ENCODE results near the gene RARRES1. TPM values are rescaled to one million over a fixed set of nuclear protein-coding genes. Genes with fewer than 3 reads are reported as not detected.

The RARRES1 gene
- polyA plus RNA-seq, 4 donors, result 7.2 to 33.0 (median 12.8) TPM

- DNase-seq (ENCODE audit: low read depth in 4 of 4, low spot score in 2 of 4), result no peak
These were observed 34.1 kb upstream of the RARRES1 start for GRCh38 chr3:158766364-158766763.

- DNase-seq (ENCODE audit: low read depth in 4 of 4, low spot score in 2 of 4), result no peak
These were observed 33.4 kb upstream of the RARRES1 start for GRCh38 chr3:158765518-158766205.

- DNase-seq (ENCODE audit: low read depth in 4 of 4, low spot score in 2 of 4), result no peak
These were observed 31.2 kb upstream of the RARRES1 start for GRCh38 chr3:158763421-158763820.

GRCh38 chr3:158762701-158763100 is 30.4 kb upstream of the RARRES1 start:
- DNase-seq (ENCODE audit: low read depth in 4 of 4, low spot score in 2 of 4), result no peak

- no peak for DNase-seq (ENCODE audit: low read depth in 4 of 4, low spot score in 2 of 4)
These were observed 29.1 kb upstream of the RARRES1 start for GRCh38 chr3:158761350-158761749.

GRCh38 chr3:158755421-158755820 is 23.2 kb upstream of the RARRES1 start:
- no peak for DNase-seq (ENCODE audit: low read depth in 4 of 4, low spot score in 2 of 4)

- DNase-seq (ENCODE audit: low read depth in 4 of 4, low spot score in 2 of 4), result no peak
These were observed 21.6 kb upstream of the RARRES1 start for GRCh38 chr3:158753854-158754253.

GRCh38 chr3:158751316-158751715 is 19.1 kb upstream of the RARRES1 start:
- no peak for DNase-seq (ENCODE audit: low read depth in 4 of 4, low spot score in 2 of 4)

- no peak for DNase-seq (ENCODE audit: low read depth in 4 of 4, low spot score in 2 of 4)
These were observed 17.8 kb upstream of the RARRES1 start for GRCh38 chr3:158750016-158750415.

GRCh38 chr3:158749526-158749925 is 17.3 kb upstream of the RARRES1 start:
- DNase-seq (ENCODE audit: low read depth in 4 of 4, low spot score in 2 of 4), result no peak

- no peak for DNase-seq (ENCODE audit: low read depth in 4 of 4, low spot score in 2 of 4)
These were observed 16.1 kb upstream of the RARRES1 start for GRCh38 chr3:158748237-158748828.

- no peak for DNase-seq (ENCODE audit: low read depth in 4 of 4, low spot score in 2 of 4)
These were observed 15.2 kb upstream of the RARRES1 start for GRCh38 chr3:158747417-158747816.

GRCh38 chr3:158745551-158745950 is 13.3 kb upstream of the RARRES1 start:
- no peak for DNase-seq (ENCODE audit: low read depth in 4 of 4, low spot score in 2 of 4)

- DNase-seq (ENCODE audit: low read depth in 4 of 4, low spot score in 2 of 4), result no peak
These were observed 12.5 kb upstream of the RARRES1 start for GRCh38 chr3:158744567-158745288.

GRCh38 chr3:158743664-158744566 is 11.7 kb upstream of the RARRES1 start:
- no peak for DNase-seq (ENCODE audit: low read depth in 4 of 4, low spot score in 2 of 4)

- DNase-seq (ENCODE audit: low read depth in 4 of 4, low spot score in 2 of 4), result no peak
These were observed 10.8 kb upstream of the RARRES1 start for GRCh38 chr3:158742871-158743663.

GRCh38 chr3:158739661-158740060 is 7.4 kb upstream of the RARRES1 start:
- DNase-seq (ENCODE audit: low read depth in 4 of 4, low spot score in 2 of 4), result no peak

- no peak for DNase-seq (ENCODE audit: low read depth in 4 of 4, low spot score in 2 of 4)
These were observed 6.8 kb upstream of the RARRES1 start for GRCh38 chr3:158739078-158739477.

GRCh38 chr3:158738653-158739052 is 6.4 kb upstream of the RARRES1 start:
- no peak for DNase-seq (ENCODE audit: low read depth in 4 of 4, low spot score in 2 of 4)
